K562 (cell line): ENCODE results near the gene CEP70. TPM values are rescaled to one million over a fixed set of nuclear protein-coding genes. Genes with fewer than 3 reads are reported as not detected.

Experiments used
- ATAC-seq: fragments of 200-7000 bp; cut with Tn5 transposase; 3 replicates; pipeline ENCODE4 v1.9.1; 2020; ENCODE audit warnings: moderate library complexity
- BruUV-seq: library from RNA; stranded (reverse); fragments of 400-500 nt; replicated peaks from 2 replicates; lab custom pipeline; 2021; lab: Mats Ljungman, UMichigan
- CTCF ChIA-PET: fragments of 300-600 bp; formaldehyde crosslinking; extraction: SDS; loops from one replicate; lab custom pipeline; 2021; ENCODE audit warnings: low intra/inter-chr PET ratio; lab: Yijun Ruan, JAX
- POLR2A ChIA-PET: fragments of 300-600, 350-650 bp; sonication (Branson Sonifier 250); formaldehyde crosslinking; extraction: SDS; loops from one replicate; lab custom pipeline; 2021; ENCODE audit warnings: antibody characterized with exemption, inconsistent platforms; lab: Yijun Ruan, JAX
- DNase-seq, 4 experiments: peaks; one replicate each; pipeline versions ENCODE4 v3.0.0 to v3.0.0-alpha.2; 2011 to 2018; ENCODE audit warnings: low spot score in 3 of 4, mixed read lengths in 3 of 4; ENCODE audit errors: extremely low read depth in 1 of 4
- FAIRE-seq: peaks from 2 replicates; lab custom pipeline; 2011; peaks lifted over from hg19 to GRCh38; lab: Jason Lieb, UNC
- H2AFZ ChIP-seq: 2 replicates; pipeline ENCODE4 v1.6.0; 2011; ENCODE audit warnings: low read depth, low read length, control low read depth, inconsistent platforms
- H3K27ac ChIP-seq: fragments of 200-600 bp; 3 replicates; pipeline ENCODE4 v1.8.0; 2011; ENCODE audit warnings: low read depth, mild to moderate bottlenecking, control low read depth, inconsistent platforms, low read length, moderate library complexity, mixed read lengths; ENCODE audit errors: extremely low read depth
- H3K27me3 ChIP-seq, 2 experiments: fragments of 300-600 bp in 1 of 2; 2 replicates in 1 of 2; 3 replicates in 1 of 2; pipeline versions ENCODE4 v1.6.0 to v1.8.0; 2011; ENCODE audit warnings: inconsistent platforms in 2 of 2, low read length in 2 of 2, mild to moderate bottlenecking in 1 of 2, mixed read lengths in 1 of 2, moderate library complexity in 1 of 2; ENCODE audit not compliant: control insufficient read depth in 2 of 2, insufficient read depth in 2 of 2
- H3K36me3 ChIP-seq: fragments of 300-600 bp; 3 replicates; pipeline ENCODE4 v1.8.0; 2011; ENCODE audit warnings: mild to moderate bottlenecking, low read length, inconsistent platforms; ENCODE audit not compliant: control insufficient read depth, insufficient read depth
- H3K4me1 ChIP-seq, 2 experiments: fragments of 200-600 bp in 1 of 2; replicated peaks in 1 of 2; 2 replicates in 1 of 2; 3 replicates in 1 of 2; pipeline versions ENCODE4 v1.5.1 to v1.8.0; 2011; ENCODE audit warnings: inconsistent platforms in 2 of 2, low read length in 2 of 2, mild to moderate bottlenecking in 1 of 2, mixed read lengths in 1 of 2, moderate library complexity in 1 of 2; ENCODE audit not compliant: control insufficient read depth in 2 of 2, insufficient read depth in 2 of 2
- H3K4me2 ChIP-seq: 2 replicates; pipeline ENCODE4 v1.6.1; 2011; ENCODE audit warnings: low read length, control low read depth, inconsistent platforms, mixed read lengths; ENCODE audit not compliant: insufficient read depth
- H3K4me3 ChIP-seq: fragments of 200-600 bp; sonication (generic), shearing (Covaris generic); 2 replicates; pipeline ENCODE4 v1.5.1; 2016; ENCODE audit warnings: control low read depth, inconsistent platforms
- H3K79me2 ChIP-seq: fragments of 200-600 bp; 3 replicates; pipeline ENCODE4 v1.8.0; 2011; ENCODE audit warnings: low read length, inconsistent platforms; ENCODE audit not compliant: control insufficient read depth, insufficient read depth
- H3K9ac ChIP-seq, 2 experiments: 2 replicates each; pipeline versions ENCODE4 v1.6.0 to v1.6.1; 2011; ENCODE audit warnings: low read depth in 2 of 2, low read length in 2 of 2, control low read depth in 1 of 2, inconsistent platforms in 1 of 2, mild to moderate bottlenecking in 1 of 2, mixed read lengths in 1 of 2; ENCODE audit not compliant: insufficient read depth in 1 of 2
- H3K9me1 ChIP-seq: one replicate; pipeline ENCODE4 v1.6.0; 2011; ENCODE audit warnings: inconsistent platforms, mild to moderate bottlenecking, low read length, moderate library complexity; ENCODE audit not compliant: control insufficient read depth, insufficient read depth
- H3K9me3 ChIP-seq: replicated peaks from 2 replicates; pipeline ENCODE4 v1.5.1; 2011; ENCODE audit warnings: low read depth, low read length, inconsistent platforms; ENCODE audit not compliant: control insufficient read depth, insufficient read depth
- H4K20me1 ChIP-seq: replicated peaks from 2 replicates; pipeline ENCODE4 v1.6.1; 2011; ENCODE audit warnings: low read length, inconsistent platforms, mixed read lengths; ENCODE audit not compliant: control insufficient read depth, insufficient read depth
- ARHGAP35 ChIP-seq: fragments of 450-650 bp; IDR thresholded peaks from 2 replicates; pipeline ENCODE4 v1.6.1; 2018; ENCODE audit not compliant: partially characterized antibody
- CBFB ChIP-seq: sonication (generic); formaldehyde crosslinking; IDR thresholded peaks from 2 replicates; pipeline ENCODE4 v1.4.0; 2020; ENCODE audit warnings: mild to moderate bottlenecking, missing genetic modification reagents
- FOXA1 ChIP-seq: fragments of 450-650 bp; IDR thresholded peaks from 2 replicates; pipeline ENCODE4 v1.6.1; 2016; ENCODE audit warnings: mild to moderate bottlenecking, borderline replicate concordance
- GTF3C2 ChIP-seq: IDR thresholded peaks from 3 replicates; pipeline ENCODE4 v1.6.1; 2011; ENCODE audit warnings: borderline replicate concordance, mild to moderate bottlenecking, moderate library complexity; ENCODE audit not compliant: insufficient read length; ENCODE audit errors: extremely low read depth
- HCFC1 ChIP-seq: IDR thresholded peaks from 2 replicates; pipeline ENCODE4 v1.6.1; 2012; ENCODE audit warnings: low read depth, low read length, improper control_type of control experiment
- IRF1 ChIP-seq: sonication (generic); formaldehyde crosslinking; IDR thresholded peaks from 2 replicates; pipeline ENCODE4 v1.8.0; 2022; ENCODE audit warnings: missing genetic modification reagents, mild to moderate bottlenecking, borderline replicate concordance
- NCOA2 ChIP-seq, 2 experiments: fragments of 450-650 bp; IDR thresholded peaks; 2 replicates each; pipeline ENCODE4 v1.6.1; 2018; ENCODE audit warnings: mild to moderate bottlenecking in 2 of 2, moderate library complexity in 1 of 2; ENCODE audit not compliant: partially characterized antibody in 2 of 2
- NKRF ChIP-seq: fragments of 450-650 bp; IDR thresholded peaks from 2 replicates; pipeline ENCODE4 v1.6.1; 2016; ENCODE audit warnings: borderline replicate concordance
- SETDB1 ChIP-seq: IDR thresholded peaks from one replicate; pipeline ENCODE4 v1.6.1; 2012; ENCODE audit warnings: low read length, control low read depth, inconsistent platforms
- SIRT6 ChIP-seq: IDR thresholded peaks from one replicate; pipeline ENCODE4 v1.6.1; 2012; ENCODE audit warnings: low read depth, mild to moderate bottlenecking, control low read depth, inconsistent platforms, low read length, moderate library complexity
- STAT5A ChIP-seq: IDR thresholded peaks from 2 replicates; pipeline ENCODE4 v1.6.1; 2012; ENCODE audit warnings: low read length, inconsistent platforms, borderline replicate concordance
- YBX1 ChIP-seq: fragments of 450-650 bp; IDR thresholded peaks from 2 replicates; pipeline ENCODE4 v1.7.1; 2016; ENCODE audit warnings: mild to moderate bottlenecking
- ZBTB26 ChIP-seq: fragments of 450-650 bp; formaldehyde crosslinking; IDR thresholded peaks from 2 replicates; pipeline ENCODE4 v1.4.0; 2022; ENCODE audit warnings: missing genetic modification characterization
- WGBS: fragments of 100-300 bp; shearing (Covaris generic); methylation state at CpG from one replicate; pipeline ENCODE4 v1.1.6; 2016; ENCODE audit warnings: low coverage, mixed read lengths; ENCODE audit not compliant: insufficient coverage; ENCODE audit errors: missing lambda C conversion rate; 5-methylcytosine and 5-hydroxymethylcytosine counted together
- in situ Hi-C: fragments of 300-500 bp; cut with MboI; formaldehyde crosslinking; loops from 4 replicates; pipeline ENCODE4 v1.15.0; 2018; ENCODE audit warnings: inconsistent platforms, mixed read lengths
- intact Hi-C: fragments of 100-400 bp; cut with micrococcal nuclease; formaldehyde crosslinking; loops from 2 replicates; pipeline ENCODE4 v1.14.2; 2022
- polyA plus RNA-seq, 8 experiments: library from polyadenylated mRNA; depleted of rRNA in 4 of 8; stranded (reverse) in 5 of 8; unstranded in 3 of 8; fragments of >200 nt; fragmentation: Nextera tagmentation in 2 of 8; fragmentation: Illumina TruSeq in 1 of 8; extraction: Ambion mirVana in 2 of 8; extraction: Trizol in 1 of 8; gene quantifications; 2 replicates each; pipeline versions ENCODE4 v1.2.1 to v1.2.3, GENCODE V29; 2011 to 2014; ENCODE audit warnings: inconsistent platforms in 1 of 8, missing spikeins in 1 of 8
- total RNA-seq, 7 experiments: library from RNA; depleted of rRNA in 6 of 7; stranded (reverse); fragments of >200 nt in 6 of 7; fragmentation: Illumina TruSeq in 2 of 7; extraction: Trizol in 2 of 7; gene quantifications; 2 replicates each; pipeline versions ENCODE4 v1.2.1 to v1.2.3, GENCODE V29; 2011 to 2021; ENCODE audit warnings: low replicate concordance in 1 of 7

The CEP70 gene
- total and polyA plus RNA-seq, 9 of the 15 experiments (the other 6 are each of a cell fraction or from before 2014, with no cell fraction given), result 16.1 to 31.5 (median 23.4) TPM

- ChIA-PET POLR2A (interaction anchor here (0.7 kb wide), 1 partner anchor 305 kb away, joined by 4 read pairs; no protein-coding TSS in a partner anchor), CTCF (no interaction called here)
- Histone ChIP-seq H4K20me1 (no peaks in the 10 kb centered on the region), H3K4me2 (no peak overlapping the region), H3K79me2 (no peaks in the 10 kb centered on the region), H2AFZ (no peak overlapping the region), H3K36me3 (no peaks in the 10 kb centered on the region), H3K9me3 (no peaks in the 10 kb centered on the region), H3K9me1 (no peaks in the 10 kb centered on the region), H3K4me1 (no peaks in the 10 kb centered on the region; a peak in 1 of 5 replicates), H3K9ac (no peak overlapping the region), H3K27ac (no peak overlapping the region), H3K4me3 (no peak overlapping the region), H3K27me3 (peaks cover 0 to 30% of the 10 kb centered on the region in 2 experiments; a peak in 3 of 5 replicates)
- ATAC-seq (no peak), FAIRE-seq (no peak), DNase-seq (no peak)
- 8% methylated on average over 3 of the region's 3 CpGs for WGBS
- intact Hi-C loops (no loop called here), in situ Hi-C loops (loop anchor here (10.0 kb wide), 1 partner anchor 469 kb away; no protein-coding TSS in a partner anchor)
- no TSS peak for BruUV-seq
- TF ChIP-seq SIRT6 (no peak), SETDB1 (no peak), FOXA1 (no peak), ZBTB26 (CRISPR knock-in tag) (no peak), HCFC1 (no peak), STAT5A (no peak), NCOA2 (IDR thresholded peaks at IDR 0.05; ENCODE audit: partially characterized antibody in 2 of 2) (no peak), CBFB (CRISPR knock-in tag) (no peak), GTF3C2 (no peak), YBX1 (no peak), ARHGAP35 (no peak), IRF1 (CRISPR knock-in tag) (no peak), NKRF (no peak)
These were observed 128.6 kb downstream of the CEP70 start for GRCh38 chr3:138465451-138465850.
